Right ventricle myocardium superior (tissue), 1 donor: Measurements from ENCODE around the gene POLN. TPM values are rescaled to one million over a fixed set of nuclear protein-coding genes. Genes with fewer than 3 reads are reported as not detected.
A peak's percentile ranks its signal among the peaks of the same experiment; 100 is the strongest.

ENCODE experiments used
- ATAC-seq: fragments of 200-7000 bp; cut with Tn5 transposase; one replicate; pipeline ENCODE4 v1.9.1; 2020; ENCODE audit warnings: mild to moderate bottlenecking; ENCODE audit not compliant: poor library complexity
- DNase-seq: peaks from one replicate; pipeline ENCODE4 v3.0.0-alpha.2; 2020
- intact Hi-C: fragments of 100-400 bp; cut with DNase I; formaldehyde crosslinking; loops from one replicate; pipeline ENCODE4 v1.11.2; 2022
- total RNA-seq: library from RNA; stranded (reverse); fragmentation: NEBNext Ultra II Directional; extraction: Animal tissue kit (Norgen Biotek cat#: 25700); gene quantifications from one replicate; pipeline ENCODE4 v1.2.1, GENCODE V29; 2021
- donor health status: DM: no; HTN: yes; CAD: no; lungs with severe emphysema.

POLN gene
- total RNA-seq, 1 donor from 2014 or later = 2.3 TPM

DNA sequence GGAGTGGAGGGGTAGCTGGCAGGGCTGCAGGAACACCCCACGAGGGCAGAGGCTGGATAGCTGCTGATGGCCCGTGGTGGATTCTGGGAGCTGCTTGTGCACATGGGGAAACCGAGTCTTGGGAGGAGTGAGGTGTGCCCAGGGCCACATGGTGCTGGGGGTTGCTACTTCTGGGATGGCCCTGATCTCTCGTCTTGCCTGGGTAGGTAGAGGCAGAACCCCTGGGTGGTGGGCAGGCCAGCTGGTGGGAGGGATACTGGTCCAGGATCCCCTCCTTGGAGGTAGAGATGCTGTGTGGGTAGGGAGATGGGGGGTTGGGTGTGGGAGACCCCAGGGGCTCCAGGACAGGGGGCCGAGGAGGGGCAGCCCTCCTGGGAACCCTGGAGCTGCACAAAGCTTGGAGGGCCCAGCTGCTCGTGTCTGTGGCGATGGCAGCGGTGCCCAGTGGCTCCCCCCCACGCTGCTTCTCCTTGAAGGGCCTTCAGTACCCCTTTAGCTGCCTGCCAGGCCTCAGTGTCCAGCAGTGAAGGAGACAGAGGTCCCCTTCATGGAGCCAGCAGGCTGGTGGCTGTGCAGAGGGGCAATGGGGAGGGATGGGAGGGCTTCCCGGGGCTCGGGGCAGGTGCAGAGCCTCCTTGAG lies 179.6 kb downstream of the POLN start:
- no peak for DNase-seq
- intact Hi-C loops = no loop called here
- no peak for ATAC-seq

DNA sequence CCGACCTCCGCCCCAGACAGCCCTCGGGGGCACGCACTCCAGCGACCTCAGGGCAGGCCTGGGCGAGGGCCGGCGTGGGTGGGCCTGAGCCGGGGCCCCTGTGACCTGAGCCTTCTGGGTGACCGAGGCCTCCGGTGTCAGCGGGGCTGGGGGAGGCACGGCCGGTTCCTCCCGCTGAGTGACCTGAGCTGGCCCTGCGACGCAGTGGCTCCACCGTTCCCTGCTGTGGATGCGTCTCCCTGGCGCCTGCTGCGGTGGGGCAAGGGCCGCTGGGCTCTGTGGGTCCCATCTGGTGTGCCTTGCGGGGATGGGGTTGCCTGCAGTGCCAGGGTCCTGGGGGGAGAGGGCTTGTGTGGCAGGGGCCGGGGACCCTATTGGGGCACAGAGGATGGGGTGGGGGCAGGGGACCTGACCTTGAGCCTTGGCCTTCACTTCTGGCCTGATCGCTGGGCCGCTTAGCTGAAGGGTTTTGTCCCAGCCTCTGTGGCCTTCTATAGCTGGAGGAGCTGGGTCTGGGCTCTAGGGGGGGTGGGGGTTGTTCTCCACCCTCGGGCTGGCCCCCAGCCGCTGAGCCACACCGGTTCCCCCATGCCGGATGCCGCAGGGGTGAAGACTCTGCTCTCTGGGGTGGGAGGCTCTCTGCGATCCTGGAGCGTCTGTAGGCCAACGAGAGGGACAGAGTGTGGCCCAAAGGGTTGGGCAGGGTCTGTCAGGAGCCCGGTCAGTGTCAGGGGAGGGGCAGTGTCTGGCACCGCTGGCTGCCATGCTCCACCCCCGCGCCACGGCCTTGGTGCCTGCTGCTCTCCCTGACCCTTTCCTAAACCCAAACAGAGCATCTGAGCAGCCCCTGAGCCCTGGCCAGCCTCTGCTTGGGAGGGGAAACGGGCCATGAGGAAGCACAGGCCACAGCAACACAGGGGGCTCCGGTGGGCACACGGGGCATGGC lies 180.5 kb downstream of the POLN start:
- ATAC-seq (no peak), DNase-seq (peak; percentile 33)
- intact Hi-C loops = no loop called here

DNA sequence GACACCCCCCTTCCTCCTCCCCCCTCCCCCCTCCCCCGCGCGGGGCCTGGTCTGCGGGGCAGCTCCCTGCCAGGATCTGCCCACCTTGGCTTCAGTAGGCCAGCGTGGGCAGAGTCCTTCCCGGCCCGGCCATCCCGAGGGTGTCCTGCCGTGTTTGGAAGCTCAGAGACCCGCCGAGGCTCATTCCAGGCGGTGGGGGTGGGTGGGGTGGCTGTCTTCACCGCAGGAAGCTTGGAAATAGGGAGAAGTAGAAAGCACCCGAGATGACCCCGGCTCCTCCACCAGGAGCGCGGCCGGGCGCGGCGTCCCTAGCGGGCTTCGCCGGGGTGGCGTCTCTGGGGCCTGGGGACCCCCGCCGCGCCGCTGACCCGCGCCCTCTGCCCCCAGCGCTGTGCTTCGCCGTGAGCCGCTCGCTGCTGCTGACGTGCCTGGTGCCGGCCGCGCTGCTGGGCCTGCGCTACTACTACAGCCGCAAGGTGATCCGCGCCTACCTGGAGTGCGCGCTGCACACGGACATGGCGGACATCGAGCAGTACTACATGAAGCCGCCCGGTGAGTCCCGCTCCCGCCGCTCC lies 181.2 kb downstream of the POLN start:
- intact Hi-C loops = no loop called here
- DNase-seq (no peak), ATAC-seq (no peak)

DNA sequence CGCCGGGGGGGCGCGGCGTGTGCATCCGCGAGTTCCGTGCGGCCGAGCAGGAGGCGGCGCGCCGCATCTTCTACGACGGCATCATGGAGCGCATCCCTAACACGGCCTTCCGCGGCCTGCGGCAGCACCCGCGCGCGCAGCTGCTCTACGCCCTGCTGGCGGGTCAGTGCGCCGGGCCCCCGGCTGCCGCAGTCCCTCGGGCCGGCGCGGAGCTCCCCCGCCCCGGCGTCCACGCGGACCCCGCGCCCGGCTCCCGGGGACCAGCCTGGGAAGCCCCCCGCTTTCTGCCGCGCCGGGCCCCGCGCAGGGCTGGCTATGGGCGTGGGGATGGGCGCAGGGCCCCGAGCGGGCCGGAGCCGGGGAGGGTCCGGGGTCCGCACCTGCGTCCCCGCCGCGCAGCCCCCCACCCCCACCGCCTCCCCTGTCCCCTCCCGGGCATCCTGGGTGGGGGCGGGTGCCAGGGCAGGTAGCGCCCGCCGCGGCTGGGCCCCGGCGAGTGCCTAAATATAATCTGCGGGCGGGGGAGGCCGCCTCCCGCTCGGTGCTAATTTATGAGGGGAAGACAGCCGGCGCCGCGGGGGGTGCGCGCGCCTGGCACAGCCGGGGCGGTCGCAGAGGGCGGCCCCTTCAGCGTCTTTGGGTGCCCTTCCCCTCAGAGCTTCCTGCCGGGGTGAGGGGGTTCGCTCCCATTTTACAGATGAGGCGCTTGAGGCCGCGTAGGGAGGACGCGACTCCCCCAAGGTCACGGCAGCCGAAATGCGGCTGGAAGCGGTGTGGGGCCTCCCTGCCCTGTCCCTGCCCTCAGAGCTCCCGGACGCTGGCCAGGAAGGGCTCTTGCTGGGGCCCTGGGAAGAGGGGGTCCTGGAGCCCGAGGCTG lies 182.0 kb downstream of the POLN start:
- DNase-seq (peak; percentile 24), ATAC-seq (no peak)
- intact Hi-C loops = no loop called here

DNA sequence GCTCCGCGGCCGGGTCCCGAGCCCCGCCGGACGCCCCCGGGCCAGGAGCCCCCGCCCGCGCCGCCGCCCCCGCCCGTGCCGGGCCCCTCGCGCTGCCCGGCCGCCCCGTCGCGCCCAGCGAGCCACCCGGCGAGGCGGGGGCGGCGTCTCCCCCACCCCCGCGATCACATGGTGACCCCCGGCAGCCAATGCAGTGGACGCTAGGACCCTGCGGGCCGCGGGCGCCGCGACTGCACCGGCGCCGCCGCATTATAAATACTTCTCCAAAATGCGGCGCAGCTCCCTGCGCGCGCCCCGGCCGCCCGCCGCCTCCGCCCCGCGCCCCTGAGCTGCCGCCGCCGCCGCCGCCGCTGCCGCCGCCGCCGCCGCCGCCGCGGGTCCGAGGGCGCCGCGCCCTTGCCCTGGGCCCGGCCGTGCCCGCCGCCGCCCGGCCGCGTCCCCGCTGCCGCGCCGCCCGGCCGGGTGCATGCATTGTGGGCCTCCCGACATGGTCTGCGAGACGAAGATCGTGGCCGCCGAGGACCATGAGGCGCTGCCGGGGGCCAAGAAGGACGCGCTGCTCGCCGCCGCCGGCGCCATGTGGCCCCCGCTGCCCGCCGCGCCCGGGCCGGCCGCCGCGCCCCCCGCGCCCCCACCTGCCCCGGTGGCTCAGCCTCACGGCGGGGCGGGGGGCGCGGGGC lies 182.7 kb downstream of the POLN start, which contains the start of gene NAT8L:
TSS of gene NAT8L (plus strand) at position 282 of the 680 bp plus-strand sequence. CDS start at position 467, 185 bp downstream.
- ATAC-seq = peak; percentile 67
- intact Hi-C loops = no loop called here
- DNase-seq = peak; percentile 53

DNA sequence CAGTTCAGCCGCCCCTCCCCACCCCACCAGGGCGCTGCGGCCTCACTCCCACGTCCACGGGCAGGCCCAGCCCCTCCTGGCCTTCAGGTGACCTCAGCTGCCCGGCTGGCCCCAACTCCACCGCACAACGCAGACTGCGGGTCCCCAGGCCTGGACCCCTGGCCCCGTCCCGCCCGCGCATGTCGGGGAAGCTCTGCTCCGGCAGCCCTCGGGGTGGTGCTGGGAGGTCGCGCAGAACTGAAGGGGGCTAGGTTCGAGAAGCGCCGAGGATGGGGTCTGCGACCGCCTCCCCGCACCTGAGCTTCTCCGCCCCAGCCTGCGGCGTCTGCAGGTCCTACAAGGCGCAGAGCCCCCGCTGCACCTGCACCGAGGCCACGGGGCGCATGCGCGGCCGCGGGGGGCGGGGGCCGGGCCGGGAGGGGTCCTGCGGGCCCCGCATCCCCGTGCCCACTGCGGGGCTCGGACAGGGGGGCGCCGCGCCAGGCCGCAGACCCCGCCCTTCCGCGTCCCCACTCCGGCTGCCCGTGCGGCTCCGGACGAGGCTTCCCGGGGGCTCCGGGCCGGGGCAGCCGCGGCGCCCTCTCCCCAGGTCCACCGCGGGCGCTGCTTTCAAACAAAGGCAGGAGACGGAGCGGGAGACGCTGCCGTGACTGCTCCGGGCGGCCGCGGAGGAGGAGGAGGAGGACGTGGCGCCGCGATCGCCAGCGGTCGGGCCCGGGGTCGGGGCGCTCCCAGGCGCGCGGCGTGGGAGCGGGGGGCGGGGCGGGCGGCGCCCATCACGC lies 183.5 kb downstream of the POLN start:
- DNase-seq (peak; percentile 38), ATAC-seq (no peak)
- intact Hi-C loops = no loop called here

DNA sequence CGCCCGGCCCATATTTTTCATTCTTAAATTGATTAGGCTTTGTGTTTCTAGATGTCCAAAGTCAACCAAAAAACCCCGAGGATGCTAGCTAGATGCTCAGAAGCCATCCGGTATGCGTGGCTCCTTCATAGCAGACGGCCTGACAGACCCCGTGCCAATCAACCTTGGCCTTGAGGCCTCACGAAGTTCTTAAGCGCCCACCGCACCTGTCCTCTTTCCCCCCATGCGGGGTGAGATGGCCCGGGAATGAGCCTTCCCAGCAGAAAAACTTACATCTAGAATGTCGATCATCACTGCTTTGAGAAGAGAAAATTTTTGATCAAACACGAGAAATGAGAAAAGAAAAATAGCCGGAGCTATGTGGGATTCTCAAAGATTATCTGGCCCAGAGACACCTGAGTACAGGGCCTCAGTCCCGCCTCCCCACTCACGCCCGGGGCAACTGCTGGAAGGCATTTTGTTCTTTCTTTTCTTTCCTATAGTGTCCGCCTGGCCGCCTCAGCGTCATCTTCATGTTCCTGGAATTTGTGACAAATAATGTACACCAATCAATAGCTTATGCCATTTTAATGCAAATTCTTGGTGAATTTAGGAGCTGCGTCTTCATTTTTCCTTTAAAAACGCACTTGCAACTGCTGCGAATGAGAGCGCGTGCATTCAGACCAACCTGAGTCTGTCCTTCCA lies 184.4 kb downstream of the POLN start:
- no peak for DNase-seq
- intact Hi-C loops = no loop called here
- no peak for ATAC-seq

DNA sequence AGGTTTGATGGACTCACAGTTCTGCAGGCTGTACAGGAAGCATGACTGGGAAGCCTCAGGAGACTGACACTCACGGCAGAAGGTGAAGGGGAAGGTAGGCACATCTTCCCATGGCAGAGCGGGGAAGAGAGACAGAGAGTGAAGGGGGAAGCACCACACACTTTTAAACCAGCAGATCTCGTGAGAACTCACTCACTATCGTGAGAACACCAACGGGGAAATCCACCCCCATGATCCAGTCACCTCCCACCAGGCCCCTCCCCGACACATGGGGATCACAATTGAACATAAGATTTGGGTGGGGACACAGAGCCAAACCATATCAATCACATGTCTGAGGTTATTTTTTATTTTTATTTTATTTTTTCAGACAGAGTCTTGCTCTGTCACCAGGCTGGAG lies 187.7 kb downstream of the POLN start:
- ATAC-seq = no peak
- intact Hi-C loops = no loop called here
- DNase-seq = no peak

DNA sequence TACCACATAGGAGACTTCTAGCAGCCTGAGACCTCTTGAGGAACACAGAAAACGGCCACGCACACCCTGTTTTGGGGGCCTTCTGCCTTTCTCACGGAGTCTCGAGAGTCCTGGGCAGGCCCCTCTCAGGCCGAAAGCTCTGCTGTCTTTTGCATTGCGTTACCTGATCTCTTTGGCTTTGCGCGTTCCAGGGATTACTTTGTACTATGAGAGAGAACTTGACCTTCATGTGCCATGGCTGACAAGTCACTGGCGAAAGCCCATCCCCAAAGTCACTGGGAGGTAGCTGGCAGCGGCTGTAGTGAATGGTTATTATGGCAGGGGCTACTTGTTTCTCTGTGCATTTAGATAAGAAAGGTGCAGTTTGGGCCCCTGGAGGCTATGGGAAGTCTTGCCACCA lies 190.8 kb downstream of the POLN start:
- DNase-seq (peak; percentile 10), ATAC-seq (no peak)
- intact Hi-C loops = no loop called here

DNA sequence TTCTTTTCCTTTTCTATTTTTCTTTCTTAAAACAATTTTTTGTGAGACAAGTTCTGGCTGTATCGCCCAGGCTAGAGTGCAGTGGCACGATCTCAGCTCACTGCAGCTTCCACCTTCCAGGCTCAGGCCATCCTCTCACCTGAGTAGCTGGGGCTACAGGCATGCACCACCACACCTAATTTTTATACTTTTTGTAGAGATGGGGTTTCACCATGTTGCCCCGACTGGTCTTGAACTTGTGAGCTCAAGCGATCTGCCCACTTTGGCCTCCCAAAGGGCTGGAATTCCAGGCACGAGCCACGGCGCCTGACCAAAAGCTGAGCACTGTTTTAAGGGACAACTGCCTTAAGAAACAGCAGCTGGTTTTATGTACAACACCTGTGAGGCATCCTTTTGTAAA lies 192.1 kb downstream of the POLN start:
- ATAC-seq (no peak), DNase-seq (no peak)
- intact Hi-C loops = no loop called here

DNA sequence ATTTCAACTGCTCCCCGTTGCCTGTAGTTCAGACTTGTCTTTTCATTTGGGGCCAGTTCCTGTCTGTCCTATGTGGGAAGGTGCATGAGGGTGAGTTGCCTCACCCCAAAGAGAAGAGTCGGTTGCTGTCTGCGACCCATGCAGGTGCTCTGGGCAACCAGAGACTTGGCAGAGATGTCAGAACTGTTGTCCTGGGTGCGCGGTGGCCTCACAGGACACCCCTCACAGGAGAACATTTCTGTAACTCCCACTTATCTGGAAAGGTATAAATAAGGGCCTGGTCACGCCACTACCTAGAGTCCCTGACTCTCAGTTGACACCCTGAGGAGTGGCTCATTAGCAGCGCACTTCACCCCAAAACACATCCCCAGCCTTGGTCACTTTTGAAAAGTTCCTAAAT lies 192.5 kb downstream of the POLN start:
- DNase-seq (no peak), ATAC-seq (no peak)
- intact Hi-C loops = no loop called here

DNA sequence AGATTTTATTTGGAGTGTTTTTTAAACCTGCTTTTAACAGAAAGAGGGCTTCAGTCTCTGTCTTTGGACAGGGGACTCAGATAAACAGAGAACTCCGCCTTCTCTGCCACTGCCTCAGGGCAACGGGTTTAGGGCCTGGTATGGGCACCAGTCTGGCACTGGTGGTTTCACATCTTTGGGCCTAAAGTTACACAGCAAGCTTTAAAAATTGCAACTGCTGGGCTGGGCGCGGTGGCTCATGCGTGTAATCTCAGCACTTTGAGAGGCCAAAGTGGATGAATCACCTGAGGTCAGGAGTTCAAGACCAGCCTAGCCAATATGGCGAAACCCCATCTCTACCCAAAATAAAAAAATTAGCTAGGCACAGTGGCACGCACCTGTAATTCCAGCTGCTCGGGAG lies 193.1 kb downstream of the POLN start:
- intact Hi-C loops = no loop called here
- no peak for ATAC-seq
- DNase-seq = no peak

DNA sequence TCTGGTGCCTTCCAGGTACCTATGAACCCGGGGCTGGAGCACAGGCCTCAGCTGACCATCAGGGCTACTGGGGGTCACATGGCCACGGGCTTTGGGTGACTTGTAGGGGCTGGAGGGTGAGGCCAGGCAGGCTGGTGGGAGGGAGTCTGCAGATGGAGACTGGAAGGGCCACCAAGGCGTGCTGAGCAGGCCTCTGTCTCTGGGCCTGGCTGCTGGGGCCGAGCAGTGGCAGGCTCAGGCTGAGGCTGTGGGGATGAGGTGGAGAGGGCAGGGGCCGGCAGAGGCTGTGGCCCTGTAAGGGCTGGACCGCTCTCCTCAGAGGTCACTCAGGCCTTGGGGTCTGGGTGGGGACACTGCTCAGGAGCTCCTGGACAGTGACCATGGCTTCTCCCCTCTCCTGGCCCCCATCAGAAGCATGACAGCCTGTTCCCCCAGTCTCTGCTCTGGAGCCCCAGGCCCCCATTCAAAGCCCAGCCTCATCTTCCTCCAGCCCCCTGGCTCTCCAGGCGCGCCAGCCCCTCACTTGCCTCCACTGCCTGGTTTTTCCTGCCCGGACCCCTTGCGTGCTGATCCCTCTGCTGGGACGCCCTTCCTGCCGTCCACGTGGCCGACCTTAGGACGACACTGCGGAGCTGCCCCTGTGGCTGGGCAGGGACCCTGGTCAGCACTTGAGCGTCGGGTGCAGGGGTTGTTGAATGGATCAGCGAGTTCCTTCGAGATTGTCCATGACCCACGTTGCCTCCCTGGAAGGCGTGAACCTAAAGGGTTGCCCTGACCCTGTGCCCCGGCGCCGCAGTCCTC lies 193.9 kb downstream of the POLN start:
- DNase-seq (no peak), ATAC-seq (no peak)
- intact Hi-C loops = no loop called here

DNA sequence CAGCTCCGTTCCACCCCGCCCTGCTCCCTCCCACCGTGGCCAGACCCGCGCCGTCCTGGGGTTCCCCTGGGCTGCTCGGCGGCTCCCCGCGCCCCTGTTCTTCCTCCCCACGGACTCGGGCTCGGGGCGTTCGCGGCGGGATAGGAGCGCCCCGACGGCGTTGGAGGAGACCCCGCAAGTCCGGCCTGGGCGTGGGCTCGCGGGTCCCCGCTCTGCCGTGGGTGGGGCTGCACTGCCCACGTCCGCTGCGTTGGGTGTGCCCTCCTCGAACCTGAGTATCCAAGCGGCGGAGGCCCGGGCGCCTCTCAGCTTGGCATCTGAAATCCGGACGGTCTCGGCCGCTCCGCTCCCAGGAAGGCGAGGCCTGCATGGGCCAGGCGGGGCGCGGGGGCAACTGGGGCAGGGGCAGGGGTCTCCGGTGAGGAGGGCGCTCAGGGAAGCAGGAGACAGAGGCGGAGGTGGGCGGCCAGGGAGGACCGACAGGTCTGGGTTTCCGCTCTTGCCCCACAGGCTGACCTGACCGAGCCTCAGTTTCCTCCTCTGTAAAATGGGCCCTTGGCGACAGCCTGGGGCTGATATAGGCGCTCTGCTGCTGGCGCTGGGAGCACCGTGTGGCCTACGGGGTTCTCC lies 194.8 kb downstream of the POLN start:
- no peak for ATAC-seq
- intact Hi-C loops = no loop called here
- peak; percentile 28 for DNase-seq

DNA sequence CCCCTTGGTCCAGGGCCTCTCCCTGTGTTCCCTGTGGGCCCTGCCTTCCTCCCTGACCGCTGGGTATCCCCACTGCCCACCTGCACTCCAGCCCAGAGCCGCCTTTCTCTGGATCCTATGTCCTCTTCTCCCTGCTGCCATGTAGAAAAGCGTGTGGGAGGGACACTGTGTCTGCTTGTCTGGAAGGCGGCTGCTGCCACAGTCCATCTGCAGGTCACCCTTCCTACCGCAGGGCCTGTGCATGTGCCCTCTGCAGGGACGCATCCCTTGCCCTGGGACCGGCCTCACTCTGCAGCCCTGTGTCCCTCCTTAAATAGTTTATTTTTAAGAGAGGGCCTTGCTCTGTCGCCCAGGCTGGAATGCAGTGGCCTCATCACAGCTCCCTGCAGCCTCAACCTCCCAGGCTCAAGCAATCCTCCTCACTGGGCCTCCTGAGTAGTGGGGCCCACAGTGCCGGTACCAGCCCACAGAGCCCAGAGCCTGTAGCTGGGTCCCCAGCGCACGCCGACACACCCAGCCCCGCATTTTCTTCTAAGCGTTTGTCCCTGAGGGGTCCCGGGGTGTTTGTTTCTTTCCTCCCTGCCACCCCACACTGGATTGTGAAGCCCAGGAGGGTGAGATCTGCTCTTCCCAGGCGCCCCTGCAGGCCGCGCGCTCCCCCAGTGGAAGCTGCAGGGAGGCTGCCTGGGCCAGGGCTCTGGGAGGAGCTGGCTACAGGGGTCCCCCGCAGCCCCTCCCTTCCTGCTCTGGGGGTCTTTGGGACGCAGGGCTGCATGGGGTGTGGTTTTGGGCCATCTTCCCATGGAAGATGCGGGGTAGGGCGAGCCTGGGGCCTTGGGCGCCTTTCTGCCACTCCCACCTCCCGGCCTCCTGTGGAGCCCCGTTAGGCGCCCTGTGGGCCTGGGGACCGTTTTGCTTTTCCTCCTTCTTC lies 195.6 kb downstream of the POLN start:
- ATAC-seq (no peak), DNase-seq (peak; percentile 20)
- intact Hi-C loops = no loop called here
